GM19397 (cell line): ENCODE results near the gene NID2.

ENCODE experiments used
- ATAC-seq: cut with Tn5 transposase; IDR thresholded peaks from one replicate; pipeline ENCODE4 v1.9.1; 2021; ENCODE audit warnings: mild to moderate bottlenecking, moderate library complexity; ENCODE audit not compliant: unreplicated experiment

The NID2 gene

DNA sequence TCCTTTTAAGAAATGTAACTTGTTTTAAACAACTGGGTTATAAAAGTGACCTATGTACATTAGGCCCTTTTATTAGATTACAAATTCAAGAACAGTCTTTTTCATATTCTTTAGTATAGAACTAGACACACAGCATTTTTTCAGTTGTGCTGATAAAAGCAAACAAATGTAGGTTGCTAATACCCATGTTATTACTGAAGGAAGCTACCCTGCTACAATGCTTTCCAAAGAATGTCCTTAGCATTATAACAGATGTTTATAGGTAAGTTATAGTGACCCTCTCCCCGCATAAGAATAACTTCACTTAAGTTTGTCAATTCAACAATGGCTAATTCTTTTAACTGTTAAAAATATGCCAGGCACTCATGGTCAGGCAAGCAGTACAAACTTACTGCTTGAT lies 61.6 kb downstream of the NID2 start:
- ATAC-seq = no peak

DNA sequence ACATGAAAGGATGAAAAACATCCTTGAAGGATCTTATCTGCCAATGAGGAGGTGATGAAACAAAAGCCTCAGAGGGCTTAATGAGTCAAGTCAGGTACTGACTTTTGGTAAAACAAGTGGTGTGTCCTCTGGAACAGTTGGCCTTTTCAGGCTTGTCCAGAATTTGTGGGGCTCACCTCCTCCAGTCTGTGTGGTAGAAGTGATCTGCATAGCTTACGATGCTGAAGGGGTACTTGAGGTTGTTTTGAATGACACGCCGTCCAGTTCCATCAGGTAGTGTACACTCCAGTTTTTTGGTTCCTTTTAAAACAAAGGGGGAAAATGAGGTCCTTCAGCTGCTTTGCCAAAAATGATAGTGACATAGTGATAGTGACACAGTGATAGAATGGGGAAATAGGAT lies 62.5 kb downstream of the NID2 start:
- no peak for ATAC-seq

DNA sequence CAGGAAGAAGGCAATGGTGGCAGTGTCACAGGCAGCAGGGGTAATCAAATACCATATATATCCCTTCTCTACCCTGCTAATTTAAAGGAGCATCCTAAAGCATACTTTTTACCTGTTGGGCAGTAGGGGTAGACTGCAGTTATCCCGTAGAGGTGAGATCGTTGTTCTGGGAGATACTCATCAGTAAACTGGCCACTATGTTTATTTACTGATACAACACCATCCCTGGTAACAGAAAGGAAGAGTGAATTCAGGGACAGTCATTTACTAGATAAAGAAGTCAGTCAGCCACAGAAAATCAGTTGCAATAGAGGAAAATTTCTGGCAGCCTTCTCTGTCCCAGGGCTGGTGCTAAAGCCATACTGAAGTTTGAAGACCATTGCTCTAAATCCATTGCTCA lies 63.2 kb downstream of the NID2 start:
- ATAC-seq = no peak

DNA sequence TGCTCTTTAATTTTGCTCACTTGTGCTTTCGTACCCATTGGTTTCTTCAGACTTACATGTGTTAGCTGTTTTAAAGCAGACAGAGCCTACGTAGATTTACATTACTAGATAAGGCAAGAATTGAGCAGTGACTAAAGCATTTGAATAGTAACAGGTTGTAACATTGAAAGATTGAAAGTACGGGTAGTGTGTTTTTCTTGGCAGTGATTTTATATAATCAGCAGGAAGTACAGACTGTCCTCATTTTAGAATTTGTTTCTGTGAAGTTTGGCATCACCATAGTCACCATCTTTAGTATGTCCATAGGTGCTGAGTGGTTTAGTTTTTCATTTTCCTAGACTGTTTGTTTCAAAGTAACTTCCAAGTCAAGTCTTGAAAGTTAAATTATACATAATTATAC lies 65.5 kb downstream of the NID2 start:
- no peak for ATAC-seq

DNA sequence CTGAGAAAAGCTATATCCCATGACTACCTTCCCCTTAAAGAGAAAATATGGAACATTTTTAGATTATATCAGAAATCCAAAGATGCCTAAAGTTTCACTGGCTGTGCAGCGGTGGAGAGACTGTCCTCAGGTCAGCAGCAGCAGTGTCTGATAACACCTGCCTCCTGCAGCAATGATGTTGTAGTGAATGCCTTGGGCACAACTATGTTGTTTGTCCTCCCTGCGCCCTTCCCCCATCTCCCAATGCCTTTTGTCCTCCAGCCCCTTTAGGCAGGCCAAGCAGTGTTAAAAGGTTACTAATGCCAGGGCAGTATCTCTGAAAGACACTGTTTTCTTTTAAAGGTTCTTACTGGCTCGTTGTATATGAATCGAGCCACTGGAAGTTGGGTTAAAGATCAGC lies 66.3 kb downstream of the NID2 start:
- ATAC-seq = no peak

DNA sequence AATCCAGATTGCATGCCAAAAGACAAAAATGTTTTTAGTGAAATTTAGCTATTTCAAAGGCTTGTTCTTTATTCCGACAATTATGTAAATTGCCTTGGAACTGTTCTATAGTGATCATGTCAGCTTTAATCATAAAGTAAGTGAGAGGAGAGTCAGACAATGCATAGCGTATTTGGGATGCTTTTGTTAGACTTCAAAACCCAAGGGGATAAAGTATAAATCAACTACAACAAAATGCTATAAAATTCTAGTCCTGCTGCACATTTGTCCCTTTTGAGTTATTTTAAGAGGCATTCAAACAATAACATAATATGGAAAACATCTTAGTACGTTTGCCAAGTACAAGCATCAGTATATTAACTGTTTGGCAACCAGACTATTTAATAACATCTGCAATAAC lies 68.2 kb downstream of the NID2 start:
- ATAC-seq = no peak

DNA sequence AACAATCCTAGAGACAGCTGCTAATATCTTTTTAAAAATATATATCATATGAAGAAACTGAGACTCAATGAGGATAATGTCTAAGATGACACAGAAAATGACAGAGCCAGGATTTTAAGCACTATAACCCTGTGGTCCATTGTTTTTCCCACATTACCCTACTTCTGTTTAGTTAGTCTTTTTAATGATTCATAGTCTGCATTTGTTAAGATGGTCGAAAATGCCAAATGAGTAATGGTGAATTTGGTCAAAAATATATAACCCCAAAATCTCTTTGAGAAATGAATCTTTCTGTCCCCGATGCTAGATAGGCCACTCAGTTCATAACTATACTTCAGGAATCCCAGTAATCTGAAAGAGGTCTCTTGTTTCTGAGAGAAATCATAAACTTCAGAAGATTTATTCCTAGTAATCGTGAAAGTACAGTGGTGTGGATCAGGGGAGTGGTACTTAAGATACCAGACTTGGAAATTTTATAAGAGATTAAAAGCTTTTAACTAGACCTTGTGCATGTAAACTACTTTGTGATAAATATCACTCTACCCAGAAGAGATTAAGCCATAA lies 68.8 kb downstream of the NID2 start:
- ATAC-seq = no peak

DNA sequence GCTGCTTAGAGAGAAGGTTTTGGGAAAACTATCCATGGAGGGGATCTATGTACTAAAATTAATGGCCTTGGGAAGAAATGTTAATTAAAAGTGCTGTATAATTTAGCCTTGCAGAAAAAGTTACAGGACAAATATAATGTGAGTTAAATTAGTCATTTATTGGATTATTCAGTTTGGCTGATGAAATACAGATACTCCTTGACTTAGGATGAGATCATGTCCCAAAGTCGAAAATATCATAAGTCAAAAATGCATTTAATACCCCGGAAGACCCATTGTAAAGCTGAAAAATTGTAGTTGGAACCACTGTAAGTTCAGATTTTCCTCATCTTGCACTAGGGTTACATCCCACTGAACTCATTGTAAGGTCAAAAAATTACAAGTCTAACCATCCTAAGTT lies 69.8 kb downstream of the NID2 start:
- ATAC-seq = no peak

DNA sequence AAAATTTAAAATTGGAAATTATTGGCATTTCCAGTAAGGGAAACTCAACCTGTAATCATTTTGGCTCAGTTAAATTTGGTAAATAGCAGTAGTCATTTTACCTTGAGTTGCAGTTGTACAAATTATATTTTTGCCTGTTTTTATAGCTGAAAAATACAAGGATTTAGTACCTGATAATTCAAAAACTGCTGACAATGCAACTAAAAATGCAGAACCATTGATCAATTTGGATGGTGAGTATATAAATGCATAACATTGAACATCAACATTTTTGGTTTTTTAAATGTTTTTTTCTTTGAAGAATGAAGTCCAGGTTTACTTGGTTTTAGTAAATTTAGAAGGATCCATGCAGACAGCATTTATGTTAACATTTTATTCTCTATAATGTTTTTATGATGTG lies 70.5 kb downstream of the NID2 start:
- ATAC-seq = no peak

DNA sequence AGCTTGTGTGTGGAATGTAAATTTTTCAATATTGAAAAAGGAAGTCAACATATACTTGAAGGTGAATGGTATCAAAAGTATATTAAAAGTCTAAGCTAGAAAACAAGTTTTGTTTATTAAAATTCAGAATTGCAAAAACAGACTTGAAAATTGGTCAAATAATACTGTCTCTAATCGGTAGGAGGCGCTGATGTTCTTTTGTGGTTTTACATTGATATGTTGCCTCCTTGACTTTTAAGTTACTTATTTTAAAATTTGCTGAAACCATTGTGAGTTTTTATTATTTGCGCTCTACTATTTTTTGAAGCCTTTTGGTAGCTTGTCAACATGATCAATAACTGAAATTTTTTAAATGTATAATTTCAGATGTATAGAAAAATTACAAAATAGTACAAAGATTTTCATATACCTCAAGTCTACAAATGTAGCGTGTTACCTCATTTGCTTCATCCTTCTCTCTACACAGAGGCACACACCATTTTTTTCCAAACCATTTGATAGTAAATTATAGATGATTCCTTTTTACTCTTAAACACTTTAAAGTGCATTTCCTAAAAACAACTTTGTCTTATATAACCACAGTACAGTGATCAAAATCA lies 72.6 kb downstream of the NID2 start:
- no peak for ATAC-seq

DNA sequence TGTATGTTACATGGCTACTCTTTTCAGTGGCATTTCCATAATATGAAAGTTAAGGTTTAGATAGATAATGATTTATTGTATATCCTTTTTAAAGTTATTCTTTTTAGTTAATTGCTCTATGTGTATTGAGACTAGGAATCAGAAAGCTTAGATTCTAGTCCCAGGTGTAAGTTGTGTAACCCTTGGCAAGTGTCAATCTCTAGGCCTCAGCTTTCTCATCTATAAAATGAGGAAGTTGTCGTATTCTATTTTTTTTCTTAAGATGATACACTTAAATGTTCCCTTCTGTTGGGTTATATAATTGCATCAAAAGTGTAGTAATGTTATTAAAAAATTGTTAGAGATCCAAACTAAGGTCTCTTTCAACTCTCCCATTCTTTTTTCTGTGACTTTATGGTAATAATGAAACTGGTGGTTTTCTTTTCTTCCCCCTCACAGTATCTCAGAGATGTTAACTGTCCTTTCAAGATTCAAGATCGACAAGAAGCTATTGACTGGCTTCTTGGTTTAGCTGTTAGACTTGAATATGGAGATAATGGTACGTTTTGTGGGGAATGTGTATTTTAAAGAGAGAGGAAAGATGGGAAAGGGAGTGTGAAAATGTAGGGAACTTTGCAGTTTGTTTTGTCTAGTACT lies 75.5 kb downstream of the NID2 start:
- ATAC-seq = no peak

DNA sequence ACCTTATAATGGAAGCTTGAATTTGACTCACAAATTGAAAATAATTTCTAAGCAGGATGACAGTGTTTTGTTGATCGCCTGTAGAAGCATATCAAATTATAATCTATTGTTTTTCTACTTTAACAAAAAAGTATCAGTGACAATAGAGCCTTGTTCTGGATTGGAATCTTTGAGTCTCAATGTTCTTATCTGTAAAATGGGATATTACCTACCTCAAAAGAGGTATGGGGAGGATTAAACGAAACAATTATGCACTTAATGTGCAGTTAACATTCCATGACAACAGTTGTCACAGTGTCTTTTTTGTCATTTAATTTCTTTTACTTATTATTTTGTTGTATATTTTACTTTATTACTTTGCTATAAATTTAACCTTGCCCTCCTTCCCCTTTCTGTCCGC lies 78.4 kb downstream of the NID2 start:
- ATAC-seq = no peak

DNA sequence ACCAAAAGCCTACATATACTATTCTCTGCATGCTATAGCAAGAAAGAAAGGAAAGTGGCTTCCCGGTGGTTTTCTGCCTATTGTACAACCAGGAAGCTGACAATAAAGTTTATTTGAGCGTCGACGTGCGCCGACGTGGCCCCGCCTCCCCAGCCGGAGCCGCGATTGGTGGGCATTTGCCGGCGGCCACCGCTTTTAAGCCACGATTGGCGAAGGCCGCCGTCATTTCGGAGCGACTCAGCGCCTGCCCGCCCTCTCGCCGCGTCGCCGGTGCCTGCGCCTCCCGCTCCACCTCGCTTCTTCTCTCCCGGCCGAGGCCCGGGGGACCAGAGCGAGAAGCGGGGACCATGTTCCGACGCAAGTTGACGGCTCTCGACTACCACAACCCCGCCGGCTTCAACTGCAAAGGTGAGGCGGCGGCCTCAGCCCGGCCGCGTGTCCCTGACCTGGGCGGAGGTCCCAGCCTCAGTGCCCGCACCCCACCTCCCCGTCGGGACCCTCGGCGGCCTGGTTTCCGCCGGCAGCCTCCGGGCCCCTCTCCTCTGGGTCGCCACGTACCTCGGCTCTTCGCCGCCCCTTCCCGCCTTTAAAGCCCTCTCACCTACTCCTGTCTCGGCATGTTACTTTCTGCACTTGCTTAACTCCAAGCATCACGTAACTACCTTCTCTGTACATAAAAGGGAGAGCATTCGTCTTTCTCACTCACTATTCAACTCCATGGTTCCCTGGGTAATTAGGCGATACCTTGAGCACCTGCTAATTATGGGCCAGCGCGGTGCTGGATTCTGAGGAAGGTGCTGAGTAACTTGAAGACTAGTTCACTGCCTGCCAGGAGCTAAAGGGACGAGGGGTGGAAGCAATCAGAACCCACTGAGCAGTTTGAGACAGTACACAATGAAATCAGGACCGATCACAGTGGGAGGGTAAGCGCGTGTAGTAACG lies 79.3 kb downstream of the NID2 start, which contains the start of gene RTRAF:
TSS of gene RTRAF (plus strand) at position 254 of the 942 bp plus-strand sequence. CDS start at position 348, 94 bp downstream.
- peak; percentile 98 for ATAC-seq

DNA sequence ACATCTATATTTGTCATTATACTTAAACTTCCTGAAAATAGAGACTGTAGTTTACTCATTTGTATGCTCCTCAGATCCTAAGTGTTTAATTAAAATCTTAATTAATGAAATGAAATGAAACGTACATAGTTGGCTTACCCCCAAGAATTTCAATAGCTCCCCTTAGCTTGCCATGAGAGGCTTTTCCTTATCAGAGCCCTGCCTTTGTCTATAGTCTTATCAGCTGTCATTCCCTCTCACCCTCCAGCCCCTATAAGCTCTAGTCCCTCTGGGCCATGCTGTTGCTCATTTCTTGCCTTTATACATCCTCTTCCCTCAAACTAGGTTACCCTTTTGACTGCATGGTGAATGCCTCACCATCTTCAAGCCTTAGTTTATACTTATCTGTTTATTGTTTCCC lies 80.6 kb downstream of the NID2 start:
- ATAC-seq = no peak

DNA sequence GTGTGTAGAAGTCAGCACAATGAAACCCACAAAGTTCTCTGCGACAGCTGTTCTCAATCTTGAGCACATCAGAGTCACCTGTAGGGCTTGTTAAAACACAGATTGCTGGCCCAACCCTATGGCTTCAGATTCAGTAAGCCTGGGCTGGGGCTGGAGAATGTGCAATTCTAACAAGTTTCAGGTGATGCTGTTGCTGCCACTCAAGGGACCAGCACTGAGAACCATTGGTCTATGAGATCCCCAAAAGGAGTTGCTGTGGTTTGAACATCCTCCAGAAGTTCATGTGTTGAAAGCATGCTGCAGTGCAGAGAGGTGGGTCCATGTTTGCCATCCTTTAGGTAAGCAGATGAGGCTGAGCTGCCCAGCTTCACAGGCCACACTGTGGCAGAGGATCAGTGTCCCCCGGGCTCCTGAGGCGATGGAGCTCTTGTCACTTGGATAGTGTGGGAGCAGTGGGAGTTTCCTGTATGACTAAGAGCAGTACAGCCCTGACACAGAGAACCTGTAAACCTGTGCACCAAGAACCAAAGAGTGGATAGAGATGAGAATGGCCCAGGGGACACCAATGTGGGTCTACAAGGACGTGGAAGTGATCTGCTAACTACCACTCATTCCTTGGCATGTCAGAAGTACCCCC lies 87.5 kb downstream of the NID2 start:
- ATAC-seq = no peak

DNA sequence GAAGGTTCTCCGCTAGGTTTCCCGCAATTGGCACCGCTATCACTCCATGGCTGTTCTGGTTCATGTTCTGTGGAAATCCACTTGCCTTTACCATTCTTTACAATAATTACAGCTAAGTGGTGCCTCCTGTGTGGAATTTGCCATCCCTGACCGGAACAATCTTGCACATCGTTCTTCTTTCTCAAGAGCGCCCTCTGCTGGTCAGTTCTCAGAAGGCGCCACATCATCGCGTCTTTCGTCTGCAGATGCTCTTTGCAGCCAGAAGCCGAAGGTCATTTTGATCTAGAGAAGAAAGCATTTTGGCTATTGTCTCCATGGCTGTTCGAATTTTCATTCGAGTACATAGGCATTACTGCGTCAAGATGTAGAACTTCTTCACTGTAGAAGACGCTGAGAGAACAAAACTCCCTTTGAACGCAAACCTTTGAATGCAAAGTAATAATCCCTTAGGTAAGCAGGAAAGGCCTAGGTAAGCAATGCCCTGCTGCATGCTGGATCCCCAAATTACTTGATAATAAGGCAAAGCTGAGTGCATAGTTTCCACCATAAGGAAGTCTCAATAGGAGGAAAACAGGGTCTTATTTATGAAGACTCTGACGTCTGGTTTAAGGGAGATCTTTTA lies 89.7 kb downstream of the NID2 start:
- no peak for ATAC-seq

DNA sequence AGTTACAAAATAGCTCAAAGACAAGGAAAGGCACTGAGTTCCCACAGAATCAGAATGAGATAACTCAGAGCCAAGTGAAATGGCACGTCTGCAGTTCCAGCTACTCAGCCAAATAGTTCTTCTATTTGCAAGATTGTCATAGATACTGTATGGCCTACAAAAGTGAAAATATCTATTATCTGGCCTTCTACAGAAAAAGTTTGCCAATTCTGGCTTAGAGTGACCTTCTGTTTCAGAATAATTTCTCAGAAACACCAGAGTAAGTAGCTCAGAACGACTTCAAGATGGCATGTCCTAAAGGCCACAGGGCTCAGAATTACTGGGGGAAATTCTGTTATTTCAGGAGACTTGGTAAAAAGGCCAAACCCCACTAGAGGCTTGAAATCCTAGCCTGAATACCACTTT lies 90.2 kb downstream of the NID2 start:
- no peak for ATAC-seq

DNA sequence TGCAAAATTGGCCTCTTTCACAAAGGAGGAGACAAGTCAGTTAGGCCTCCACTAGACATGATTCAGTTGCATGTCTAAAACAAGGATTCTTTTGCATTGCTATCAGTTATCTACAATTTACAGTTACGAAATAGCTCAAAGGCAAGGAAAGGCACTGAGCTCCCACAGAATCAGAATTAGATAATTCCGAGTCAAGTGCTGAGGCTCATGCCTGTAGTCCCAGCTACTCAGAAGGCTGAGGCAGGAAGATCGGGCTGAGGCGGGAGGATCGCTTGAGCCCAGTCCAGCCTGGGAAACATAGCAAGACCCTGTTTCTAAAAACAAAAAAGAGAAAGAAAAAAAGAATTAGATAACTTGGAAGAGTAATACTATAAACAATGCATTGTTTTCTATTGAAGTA lies 91.8 kb downstream of the NID2 start:
- no peak for ATAC-seq

DNA sequence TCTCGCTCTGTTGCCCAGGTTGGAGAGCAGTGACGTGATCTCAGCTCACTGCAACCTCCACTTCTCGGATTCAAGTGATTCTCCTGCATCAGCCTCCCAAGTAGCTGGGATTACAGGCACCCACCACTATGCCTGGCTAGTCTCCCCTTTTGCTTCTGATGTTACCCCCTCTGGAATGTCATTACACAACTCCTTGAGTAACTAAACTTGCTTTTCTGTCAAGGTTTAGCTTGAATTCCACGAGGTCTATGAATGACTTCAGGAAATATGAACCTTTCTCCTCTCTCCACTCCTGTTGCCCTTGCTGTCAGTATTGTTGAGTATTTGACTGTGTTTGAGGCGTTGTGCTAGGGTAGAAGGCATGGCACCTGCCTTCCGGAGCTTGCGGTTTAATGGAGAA lies 96.3 kb downstream of the NID2 start:
- no peak for ATAC-seq

DNA sequence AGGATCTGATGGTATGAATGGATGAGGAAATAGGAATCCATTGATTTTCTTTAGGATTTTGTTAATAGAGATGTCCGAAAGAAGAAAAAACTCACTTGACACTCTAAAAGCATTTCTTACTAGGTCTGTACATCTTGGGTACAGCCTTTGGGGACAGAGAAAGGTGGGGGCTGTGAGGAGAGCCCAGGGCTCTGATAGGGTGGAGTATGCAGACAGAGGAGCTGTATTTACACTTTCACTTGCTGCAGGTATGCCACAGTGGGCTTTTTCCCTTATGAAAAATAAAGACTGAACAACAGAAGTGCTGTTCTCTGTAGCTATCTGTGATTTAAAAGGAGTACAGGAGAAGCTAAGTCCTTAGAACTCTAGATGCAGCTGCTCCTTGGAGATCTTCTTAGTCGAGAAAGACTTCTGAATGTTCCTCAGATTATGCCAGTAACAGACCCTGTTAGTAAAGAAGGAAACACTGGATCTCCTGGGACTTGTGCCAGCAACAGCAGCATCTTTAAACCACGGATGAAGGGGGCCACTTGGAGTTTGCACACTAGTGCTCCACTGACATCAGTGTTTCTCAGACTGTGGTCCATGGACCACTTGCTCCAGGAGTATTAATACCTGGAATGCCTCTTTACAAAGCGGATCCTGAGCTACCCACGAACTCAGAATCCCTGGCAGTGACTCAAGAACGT lies 98.9 kb downstream of the NID2 start:
- no peak for ATAC-seq
